SK-N-MC (cell line): Measurements from ENCODE around the gene SH3PXD2A.
"Not testable (repeated sequence)": the region's sequence is repeated elsewhere in the genome, so short reads cannot be mapped to it uniquely, and the experiment has no call there.

Experiments used
- DNase-seq: peaks from one replicate; pipeline ENCODE4 v3.0.0-alpha.2; 2011; ENCODE audit warnings: low read depth, low spot score
- H3K27ac ChIP-seq: fragments of 200-600 bp; sonication (generic); 2 replicates; pipeline ENCODE4 v1.5.1; 2016; ENCODE audit warnings: mixed run types
- H3K36me3 ChIP-seq: fragments of 200-600 bp; sonication (generic); 2 replicates; pipeline ENCODE4 v1.6.1; 2017; ENCODE audit warnings: antibody characterized with exemption, low read length, mixed read lengths; ENCODE audit not compliant: insufficient read depth
- H3K4me3 ChIP-seq: fragments of 200-600 bp; sonication (generic); 2 replicates; pipeline ENCODE4 v1.5.1; 2016
- H3K9ac ChIP-seq: fragments of 200-600 bp; sonication (generic); 2 replicates; pipeline ENCODE4 v1.8.0; 2017; ENCODE audit warnings: mixed run types, mixed read lengths; ENCODE audit not compliant: insufficient read length
- H3K9me3 ChIP-seq: fragments of 200-600 bp; sonication (generic); 2 replicates; pipeline ENCODE4 v1.6.1; 2017; ENCODE audit warnings: low read depth, mild to moderate bottlenecking, antibody characterized with exemption, low read length, moderate library complexity, mixed read lengths
- EZH2 ChIP-seq: fragments of 200-600 bp; sonication (generic); IDR thresholded peaks from one replicate; pipeline ENCODE4 v1.6.1; 2017; ENCODE audit warnings: antibody characterized with exemption
- FOXP2 ChIP-seq: optimal IDR thresholded peaks from 2 replicates; pipeline ENCODE3; 2011; ENCODE audit warnings: mild to moderate bottlenecking, moderate library complexity; ENCODE audit not compliant: insufficient read depth; ENCODE audit errors: extremely low read length, control extremely low read depth
- POLR2AphosphoS5 ChIP-seq: IDR thresholded peaks from 2 replicates; pipeline ENCODE4 v1.6.1; 2012; ENCODE audit warnings: mild to moderate bottlenecking, low read depth, low read length, borderline replicate concordance

Gene SH3PXD2A

DNA sequence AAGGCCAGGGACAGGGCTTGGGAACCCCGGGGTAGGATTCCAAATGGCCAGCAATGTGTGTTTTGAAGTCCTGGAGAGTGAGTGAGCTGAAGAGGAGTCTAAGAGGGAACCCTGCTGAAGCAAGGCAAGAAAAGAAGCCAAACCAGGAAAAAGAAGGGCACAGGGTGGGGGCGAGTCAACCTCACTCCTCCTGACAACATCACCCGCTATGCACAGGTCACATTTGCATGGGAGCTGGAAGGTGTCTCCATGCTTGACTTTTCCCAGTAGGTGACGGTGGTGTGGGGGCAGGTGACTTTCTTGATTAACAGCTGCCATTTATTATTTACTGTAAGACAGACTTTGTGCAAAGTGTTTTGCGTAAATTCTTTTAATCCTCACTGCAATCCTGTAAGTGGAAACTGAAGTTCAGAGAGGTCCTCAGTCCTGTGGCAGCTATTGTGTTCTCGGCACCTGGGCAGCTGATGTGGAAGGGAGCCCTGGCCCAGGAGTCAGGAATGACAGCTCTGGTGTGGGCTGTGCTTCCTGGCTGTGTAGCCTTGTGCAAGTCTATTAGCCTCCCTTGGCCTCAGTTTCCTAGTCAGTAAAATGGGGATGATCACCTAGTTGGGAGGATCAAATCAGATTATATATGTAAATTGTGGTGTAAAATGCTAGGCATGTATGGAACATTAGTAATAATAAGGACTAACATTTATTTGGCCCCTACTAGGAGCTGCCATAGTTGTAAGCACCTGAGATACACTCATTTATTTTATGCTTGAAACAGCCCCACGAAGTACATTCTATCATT, 90.9 kb downstream of the SH3PXD2A start:
- Histone ChIP-seq H3K4me3 (no peak overlapping the region), H3K9me3 (no peaks in the 10 kb centered on the region), H3K9ac (no peak overlapping the region), H3K36me3 (no peaks in the 10 kb centered on the region), H3K27ac (peak overlapping the region; percentile 67)
- TF ChIP-seq FOXP2: no peak
- TF ChIP-seq EZH2: no peak
- no peak for TF ChIP-seq POLR2AphosphoS5
- no peak for DNase-seq

DNA sequence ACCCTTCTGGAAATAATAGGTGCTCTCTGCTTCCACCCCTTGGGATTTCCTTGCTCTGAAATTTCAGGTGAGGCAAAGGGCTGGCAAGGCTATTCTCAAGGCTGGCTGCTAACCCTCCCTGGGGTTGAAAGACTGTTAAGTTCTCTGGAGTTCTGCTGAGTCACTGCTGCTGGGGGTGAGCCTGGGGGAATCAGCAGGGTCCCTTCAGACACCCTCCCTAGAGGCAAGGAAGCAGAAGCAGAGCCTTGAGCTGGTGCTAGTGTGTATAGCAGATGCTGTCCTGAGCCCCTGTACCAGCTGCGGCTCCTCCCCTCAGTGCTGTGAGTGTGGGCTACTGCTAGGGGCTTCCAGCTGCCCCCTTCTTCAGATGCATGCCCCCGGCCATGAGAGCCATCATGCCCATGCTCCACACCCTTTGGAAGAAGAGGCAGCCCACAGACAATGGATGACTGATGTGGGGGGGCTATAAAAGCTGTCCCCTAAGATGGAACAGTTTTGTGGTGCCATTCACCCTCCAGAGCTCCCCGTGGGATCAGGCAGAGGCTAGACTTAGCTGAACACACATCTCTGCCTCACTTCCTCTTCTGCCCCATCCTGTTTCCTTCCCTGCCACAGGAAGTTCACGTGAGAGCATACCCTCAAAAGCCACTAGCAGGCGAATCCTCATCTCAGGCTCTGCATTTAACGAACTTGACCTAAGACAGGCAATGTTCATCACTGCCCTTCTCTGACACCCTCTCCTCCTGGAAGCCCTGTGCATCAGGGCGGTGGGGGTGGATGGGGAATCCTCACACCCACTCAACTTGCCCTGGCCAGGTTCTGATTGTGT, 91.8 kb downstream of the SH3PXD2A start:
- Histone ChIP-seq H3K9ac (no peak overlapping the region), H3K27ac (peak overlapping the region; percentile 67), H3K4me3 (no peak overlapping the region), H3K9me3 (no peaks in the 10 kb centered on the region), H3K36me3 (no peaks in the 10 kb centered on the region)
- no peak for TF ChIP-seq FOXP2
- no peak for TF ChIP-seq POLR2AphosphoS5
- no peak for TF ChIP-seq EZH2
- no peak for DNase-seq

DNA sequence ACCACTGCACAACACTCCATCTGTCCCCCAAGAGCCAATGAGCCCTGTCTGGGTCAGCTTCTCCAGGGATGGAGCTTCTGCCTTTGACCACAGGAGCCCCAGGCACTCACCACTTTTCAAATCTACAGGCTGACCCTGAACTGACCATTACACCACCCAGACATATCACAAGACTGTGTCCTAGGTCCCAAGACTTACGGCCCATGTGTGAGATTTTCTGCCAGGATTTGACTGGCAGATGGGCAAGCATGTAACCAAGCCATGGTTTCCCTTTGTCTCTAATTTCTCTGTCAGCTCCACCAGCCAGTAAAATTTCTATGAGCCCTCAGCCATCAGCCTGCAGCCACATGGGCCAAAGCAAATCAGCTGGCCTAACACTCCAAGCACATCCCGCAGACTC, 92.5 kb downstream of the SH3PXD2A start:
- no peak for TF ChIP-seq POLR2AphosphoS5
- no peak for TF ChIP-seq EZH2
- TF ChIP-seq FOXP2: no peak
- H3K9me3 ChIP-seq: no peaks in the 10 kb centered on the region
- H3K9ac ChIP-seq: no peak overlapping the region
- peak overlapping the region; percentile 60; the same call in 1 of the 2 replicates for H3K27ac ChIP-seq
- no peak overlapping the region for H3K4me3 ChIP-seq
- no peak for DNase-seq
- H3K36me3 ChIP-seq: no peaks in the 10 kb centered on the region

DNA sequence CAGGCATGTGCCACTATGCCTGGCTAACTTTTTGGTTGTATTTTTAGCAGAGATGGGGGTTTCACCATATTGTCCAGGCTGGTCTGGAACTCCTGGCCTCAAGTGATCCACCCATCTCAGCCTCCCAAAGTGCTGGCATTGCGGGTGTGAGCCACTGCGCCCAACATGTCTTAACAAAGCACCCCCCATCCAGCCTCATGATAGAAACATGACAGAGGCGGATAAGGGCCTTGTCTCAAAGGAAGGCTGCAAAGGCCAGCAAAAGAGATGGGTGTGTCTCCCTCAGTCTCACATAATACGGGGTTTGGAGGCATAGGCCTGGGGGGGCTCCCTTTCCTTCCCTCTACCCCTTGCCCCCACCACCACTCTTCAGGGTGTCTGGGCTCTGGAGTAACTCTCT, 93.2 kb downstream of the SH3PXD2A start:
- H3K36me3 ChIP-seq: no peaks in the 10 kb centered on the region
- no peak for TF ChIP-seq EZH2
- no peak for TF ChIP-seq FOXP2
- no peak for TF ChIP-seq POLR2AphosphoS5
- H3K9ac ChIP-seq: no peak overlapping the region
- H3K27ac ChIP-seq: peak overlapping the region; percentile 50; the same call in 1 of the 2 replicates
- H3K4me3 ChIP-seq: no peak overlapping the region
- DNase-seq: no peak
- no peaks in the 10 kb centered on the region for H3K9me3 ChIP-seq

DNA sequence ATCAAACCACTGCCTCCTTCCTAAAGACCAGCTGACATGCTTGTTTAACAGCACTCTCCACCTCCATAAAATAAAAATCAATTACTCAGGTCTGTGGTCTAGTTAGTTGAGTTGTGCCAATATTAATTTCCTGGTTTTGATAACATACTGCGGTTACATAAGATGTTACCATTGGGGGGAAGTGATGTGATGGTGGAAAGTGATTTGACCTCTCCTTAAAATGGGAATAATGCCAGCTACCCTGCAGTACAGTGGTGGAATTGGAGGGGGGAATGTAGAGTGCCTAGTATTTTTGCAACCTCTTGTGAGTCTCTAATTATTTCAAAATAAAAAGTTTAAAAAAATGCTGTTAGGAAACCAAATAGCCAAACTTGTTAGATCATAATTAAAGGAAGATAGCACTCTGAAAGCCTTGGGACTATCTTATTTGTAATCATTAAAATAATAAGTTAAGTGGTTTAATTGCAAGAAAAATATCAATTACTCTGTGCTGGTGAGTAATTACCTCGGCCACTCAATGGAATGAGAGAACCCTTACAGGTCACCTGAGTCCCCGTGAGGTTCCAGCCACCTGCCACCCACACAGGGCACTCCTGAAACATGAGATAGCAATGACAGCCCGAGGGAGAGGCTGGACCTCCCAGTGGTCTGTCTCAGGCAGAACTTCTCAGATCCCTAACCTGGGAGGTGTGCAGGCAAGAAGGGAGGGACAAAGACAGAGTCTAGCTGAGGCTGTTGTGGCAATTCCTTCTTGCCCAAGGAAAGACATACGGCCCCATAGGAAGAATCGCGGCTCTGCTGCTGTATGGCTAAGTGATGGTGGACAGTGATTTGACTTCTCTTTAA, 94.1 kb downstream of the SH3PXD2A start:
- no peak overlapping the region for H3K4me3 ChIP-seq
- DNase-seq: no peak
- no peaks in the 10 kb centered on the region for H3K9me3 ChIP-seq
- H3K27ac ChIP-seq: peak overlapping the region; percentile 54; the same call in 1 of the 2 replicates
- H3K36me3 ChIP-seq: no peaks in the 10 kb centered on the region
- H3K9ac ChIP-seq: no peak overlapping the region
- TF ChIP-seq FOXP2: no peak
- TF ChIP-seq EZH2: no peak
- no peak for TF ChIP-seq POLR2AphosphoS5

DNA sequence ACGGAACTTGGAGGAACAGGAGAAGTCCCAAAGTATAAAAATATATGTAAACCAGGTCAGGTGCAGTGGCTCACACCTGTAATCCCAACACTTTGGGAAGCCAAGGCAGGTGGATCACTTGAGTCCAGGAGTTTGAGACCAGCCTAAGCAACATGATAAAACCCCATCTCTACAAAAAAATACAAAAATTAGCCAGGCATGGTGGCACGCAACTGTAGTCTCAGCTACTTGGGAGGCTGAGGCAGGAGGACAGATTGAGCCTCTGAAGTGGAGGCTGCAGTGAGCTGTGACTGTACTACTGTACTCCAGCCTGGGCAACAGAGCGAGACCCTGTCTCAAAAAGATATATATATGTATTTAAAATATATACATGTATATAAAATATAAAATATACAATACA, 95.1 kb downstream of the SH3PXD2A start:
- DNase-seq, H3K9ac ChIP-seq, H3K36me3 ChIP-seq, H3K9me3 ChIP-seq, H3K4me3 ChIP-seq, H3K27ac ChIP-seq: not testable (repeated sequence)

DNA sequence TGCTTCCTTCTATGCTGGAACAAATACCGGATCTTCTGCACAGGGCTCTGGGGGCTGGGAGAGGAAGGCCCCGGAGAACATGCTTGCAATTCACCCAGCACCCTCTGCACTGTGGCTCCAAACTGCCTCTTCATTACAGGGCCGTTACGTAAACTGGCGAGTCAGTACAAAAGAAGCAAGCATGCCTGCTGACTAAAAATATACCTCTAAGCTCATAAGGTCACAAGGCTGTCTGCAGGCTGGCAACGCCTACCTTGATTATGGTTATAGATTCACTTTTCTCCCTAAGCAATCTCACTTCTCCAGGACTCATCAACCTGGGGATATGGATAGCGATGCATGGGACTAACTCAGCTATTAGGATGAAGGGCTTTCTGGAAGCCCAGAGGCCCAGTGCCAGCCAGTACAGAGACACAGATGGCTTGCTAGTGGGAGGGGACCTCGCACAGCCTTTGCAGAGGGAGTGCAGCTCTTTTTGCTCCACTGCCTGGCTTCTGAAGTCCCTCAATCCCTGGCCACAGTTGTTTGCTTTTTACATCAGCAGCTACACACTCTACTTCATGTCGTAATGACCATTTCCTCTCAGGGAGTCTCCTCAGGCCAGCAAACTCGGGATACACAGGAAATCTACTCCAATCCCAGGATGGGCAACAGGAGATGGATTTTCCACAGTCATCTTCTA, 96.1 kb downstream of the SH3PXD2A start:
- peak overlapping the region; percentile 15; the same call in 1 of the 2 replicates for H3K4me3 ChIP-seq
- no peaks in the 10 kb centered on the region for H3K36me3 ChIP-seq
- no peak for DNase-seq
- TF ChIP-seq EZH2: no peak
- TF ChIP-seq FOXP2: no peak
- no peak for TF ChIP-seq POLR2AphosphoS5
- H3K9ac ChIP-seq: no peak overlapping the region
- peak overlapping the region; percentile 85 for H3K27ac ChIP-seq
- H3K9me3 ChIP-seq: no peaks in the 10 kb centered on the region
